ENCODE measurements around the gene KLHDC7B.
"Not testable (repeated sequence)": the region's sequence is repeated elsewhere in the genome, so short reads cannot be mapped to it uniquely, and the experiment has no call there.

The KLHDC7B gene

DNA sequence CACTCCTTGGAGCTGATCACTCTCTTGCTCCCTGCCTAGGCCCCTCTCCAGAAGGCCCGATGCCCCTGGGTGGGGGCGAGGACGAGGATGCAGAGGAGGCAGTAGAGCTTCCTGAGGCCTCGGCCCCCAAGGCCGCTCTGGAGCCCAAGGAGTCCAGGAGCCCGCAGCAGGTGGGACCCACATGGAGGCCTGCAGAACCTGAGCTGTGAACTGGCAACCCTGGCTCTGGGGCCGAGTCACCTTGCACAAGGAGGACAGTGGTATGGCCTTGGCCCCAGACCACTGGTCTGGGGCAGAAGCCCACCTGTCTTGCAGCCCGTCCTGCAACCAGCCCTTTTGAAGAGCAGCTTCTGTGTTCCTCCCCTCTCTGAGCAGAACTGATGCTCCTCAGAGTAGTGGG, 26.5 kb upstream of the KLHDC7B start:
- TF ChIP-seq, protein P1, sequence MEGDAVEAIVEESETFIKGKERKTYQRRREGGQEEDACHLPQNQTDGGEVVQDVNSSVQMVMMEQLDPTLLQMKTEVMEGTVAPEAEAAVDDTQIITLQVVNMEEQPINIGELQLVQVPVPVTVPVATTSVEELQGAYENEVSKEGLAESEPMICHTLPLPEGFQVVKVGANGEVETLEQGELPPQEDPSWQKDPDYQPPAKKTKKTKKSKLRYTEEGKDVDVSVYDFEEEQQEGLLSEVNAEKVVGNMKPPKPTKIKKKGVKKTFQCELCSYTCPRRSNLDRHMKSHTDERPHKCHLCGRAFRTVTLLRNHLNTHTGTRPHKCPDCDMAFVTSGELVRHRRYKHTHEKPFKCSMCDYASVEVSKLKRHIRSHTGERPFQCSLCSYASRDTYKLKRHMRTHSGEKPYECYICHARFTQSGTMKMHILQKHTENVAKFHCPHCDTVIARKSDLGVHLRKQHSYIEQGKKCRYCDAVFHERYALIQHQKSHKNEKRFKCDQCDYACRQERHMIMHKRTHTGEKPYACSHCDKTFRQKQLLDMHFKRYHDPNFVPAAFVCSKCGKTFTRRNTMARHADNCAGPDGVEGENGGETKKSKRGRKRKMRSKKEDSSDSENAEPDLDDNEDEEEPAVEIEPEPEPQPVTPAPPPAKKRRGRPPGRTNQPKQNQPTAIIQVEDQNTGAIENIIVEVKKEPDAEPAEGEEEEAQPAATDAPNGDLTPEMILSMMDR (conservative IDR thresholded peaks at IDR 0.05), result no peak
- H3K27ac ChIP-seq, result no peak overlapping the region

DNA sequence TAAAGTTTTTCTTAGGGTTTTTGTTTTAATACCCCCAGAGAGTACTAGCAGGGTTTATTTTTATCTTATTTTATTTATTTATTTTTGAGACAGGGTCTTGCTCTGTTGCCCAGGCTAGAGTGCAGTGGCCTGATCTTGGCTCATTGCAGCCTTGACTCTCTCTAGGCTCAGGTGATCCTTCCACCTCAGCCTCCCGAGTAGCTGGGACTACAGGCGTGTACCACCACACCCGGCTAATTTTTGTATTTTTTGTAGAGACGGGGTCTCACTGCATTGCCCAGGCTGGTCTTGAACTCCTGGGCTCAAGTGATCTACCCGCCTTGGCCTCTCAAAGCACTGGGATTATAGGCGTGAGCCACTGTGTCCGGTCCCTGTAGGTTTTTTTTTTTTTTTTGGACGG, 25.5 kb upstream of the KLHDC7B start:
- not testable (repeated sequence) for H3K27ac ChIP-seq

DNA sequence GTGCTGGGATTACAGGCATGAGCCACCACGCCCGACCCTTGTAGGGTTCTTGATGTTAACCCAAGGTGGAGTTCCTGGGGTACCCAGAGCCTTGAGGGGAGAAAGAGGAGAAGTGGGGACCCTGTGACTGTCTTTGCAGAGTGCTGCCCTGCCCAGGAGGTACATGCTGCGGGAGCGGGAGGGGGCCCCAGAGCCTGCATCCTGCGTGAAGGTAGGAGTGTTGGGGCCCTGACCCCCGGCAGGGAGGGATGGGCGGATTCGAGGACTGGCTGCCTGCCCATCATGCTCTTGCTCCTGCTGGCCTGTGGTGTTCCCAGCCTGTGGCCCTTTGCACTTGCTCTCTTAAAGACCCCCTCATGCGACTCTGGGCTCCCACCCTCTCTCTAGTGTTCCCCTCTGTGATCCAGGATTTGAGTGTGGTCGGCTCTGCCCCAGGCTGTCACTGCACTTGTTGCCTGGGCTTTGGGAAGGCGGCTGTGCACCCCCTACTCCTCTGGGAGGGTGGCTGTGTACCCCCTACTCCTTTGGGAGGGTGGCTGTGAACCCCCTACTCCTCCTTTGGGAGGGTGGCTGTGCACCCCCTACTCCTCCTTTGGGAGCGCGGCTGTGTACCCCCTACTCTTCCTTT, 24.8 kb upstream of the KLHDC7B start:
- TF ChIP-seq, protein P1 (conservative IDR thresholded peaks at IDR 0.05), result no peak
- H3K27ac ChIP-seq, result no peak overlapping the region

DNA sequence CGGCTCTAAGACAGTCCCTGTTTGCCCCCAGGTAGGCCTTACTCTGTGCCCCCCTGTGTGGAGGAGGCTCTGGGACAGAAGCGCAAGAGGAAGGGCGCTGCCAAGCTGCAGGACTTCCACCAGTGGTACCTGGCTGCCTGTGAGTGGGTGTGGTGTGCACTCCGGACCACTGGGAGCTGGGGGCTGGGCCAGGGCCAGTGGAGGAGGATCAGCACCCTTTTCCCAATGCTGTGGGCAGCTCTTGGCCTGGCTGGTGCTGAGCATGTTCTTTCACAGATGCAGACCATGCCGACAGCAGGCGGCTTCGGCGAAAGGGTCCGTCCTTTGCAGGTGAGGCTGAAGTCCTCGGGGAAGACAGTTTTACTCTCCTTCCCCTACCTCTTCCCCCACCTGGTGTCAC, 24.0 kb upstream of the KLHDC7B start:
- TF ChIP-seq, protein P1 (conservative IDR thresholded peaks at IDR 0.05), result no peak
- H3K27ac ChIP-seq, result no peak overlapping the region

DNA sequence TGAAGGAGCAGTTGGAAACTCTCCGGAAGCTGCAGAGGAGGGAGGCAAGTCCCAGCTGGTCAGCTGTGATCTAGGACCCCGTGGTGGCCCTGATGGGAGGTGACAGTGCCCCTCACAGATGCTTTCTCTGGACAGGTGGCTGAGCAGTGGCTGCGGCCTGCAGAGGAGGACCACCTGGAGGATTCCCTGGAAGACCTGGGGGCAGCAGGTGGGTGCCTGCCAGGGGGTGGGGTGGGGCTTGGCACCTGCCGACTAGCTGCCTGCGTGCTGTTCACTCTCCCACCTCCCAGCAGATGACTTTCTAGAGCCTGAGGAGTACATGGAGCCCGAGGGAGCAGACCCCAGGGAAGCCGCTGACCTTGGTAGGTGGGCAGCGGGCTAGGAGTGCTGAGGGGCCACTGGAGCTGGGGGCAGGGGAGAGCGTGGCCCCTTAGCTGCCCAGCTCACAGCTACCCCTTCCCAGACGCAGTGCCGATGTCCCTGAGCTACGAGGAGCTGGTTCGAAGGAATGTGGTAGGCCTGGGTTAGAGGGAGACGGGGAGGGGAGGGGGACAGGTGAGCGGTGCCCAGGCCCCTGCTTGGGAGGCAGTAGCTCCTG, 23.4 kb upstream of the KLHDC7B start:
- TF ChIP-seq, protein P1 (conservative IDR thresholded peaks at IDR 0.05), result no peak
- H3K27ac ChIP-seq, result no peak overlapping the region

DNA sequence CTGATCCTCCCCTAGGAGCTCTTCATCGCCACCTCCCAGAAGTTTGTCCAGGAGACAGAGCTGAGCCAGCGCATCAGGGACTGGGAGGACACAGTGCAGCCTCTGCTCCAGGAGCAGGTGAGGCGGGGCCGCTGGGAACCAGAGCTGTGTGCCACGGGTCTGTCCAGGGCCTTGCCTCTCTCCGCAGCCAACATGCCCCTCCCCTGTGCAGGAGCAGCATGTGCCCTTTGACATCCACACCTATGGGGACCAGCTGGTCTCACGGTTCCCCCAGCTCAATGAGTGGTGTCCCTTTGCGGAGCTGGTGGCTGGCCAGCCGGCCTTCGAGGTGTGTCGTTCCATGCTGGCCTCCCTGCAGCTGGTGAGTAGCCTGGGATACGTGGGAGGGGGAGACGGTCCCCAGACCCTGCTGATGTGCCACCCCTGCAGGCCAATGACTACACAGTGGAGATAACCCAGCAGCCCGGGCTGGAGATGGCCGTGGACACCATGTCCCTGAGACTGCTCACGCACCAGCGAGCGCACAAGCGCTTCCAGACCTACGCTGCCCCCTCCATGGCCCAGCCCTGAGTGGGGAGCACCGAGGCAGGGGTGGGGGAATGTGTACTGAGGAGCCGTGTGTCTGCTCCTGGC, 22.8 kb upstream of the KLHDC7B start:
- H3K27ac ChIP-seq, result no peak overlapping the region
- TF ChIP-seq, protein P1 (conservative IDR thresholded peaks at IDR 0.05), result no peak

DNA sequence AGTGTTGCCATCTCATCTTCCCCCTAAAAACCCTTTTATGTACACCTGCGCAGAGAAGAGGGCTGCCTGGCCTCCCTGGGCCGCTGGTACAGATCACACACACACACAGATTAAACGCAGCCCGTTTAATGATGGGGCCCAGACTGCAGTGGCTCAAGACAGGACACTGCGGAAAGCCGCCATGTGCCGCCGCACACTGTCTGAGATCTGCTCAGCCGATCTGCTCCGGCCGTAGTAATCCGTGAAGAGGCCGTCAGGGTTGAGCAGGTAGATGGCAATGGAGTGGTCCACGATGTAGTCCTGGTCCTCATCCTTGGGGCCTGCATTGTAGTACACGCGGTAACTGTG, 22.3 kb upstream of the KLHDC7B start:
- TF ChIP-seq, protein P1 (conservative IDR thresholded peaks at IDR 0.05), result no peak
- no peak overlapping the region for H3K27ac ChIP-seq
